Keratinocyte (primary cell): Measurements from ENCODE around the gene DSCAML1.

Source experiments
- EZH2 ChIP-seq: IDR thresholded peaks from one replicate; pipeline ENCODE4 v1.6.1; 2012; ENCODE audit warnings: inconsistent platforms, mild to moderate bottlenecking, low read length, moderate library complexity
- TF ChIP-seq, protein P1 (sequence below), 3 experiments: IDR thresholded peaks in 1 of 3; conservative IDR thresholded peaks in 1 of 3; optimal IDR thresholded peaks in 1 of 3; 2 replicates in 2 of 3; 3 replicates in 1 of 3; pipeline versions ENCODE3 to v1.5.1; 2011; ENCODE audit warnings: low read length in 3 of 3, mild to moderate bottlenecking in 3 of 3, moderate library complexity in 2 of 3, control low read depth in 1 of 3, inconsistent platforms in 1 of 3; ENCODE audit not compliant: insufficient read depth in 2 of 3; ENCODE audit errors: extremely low read depth in 1 of 3

DNA sequence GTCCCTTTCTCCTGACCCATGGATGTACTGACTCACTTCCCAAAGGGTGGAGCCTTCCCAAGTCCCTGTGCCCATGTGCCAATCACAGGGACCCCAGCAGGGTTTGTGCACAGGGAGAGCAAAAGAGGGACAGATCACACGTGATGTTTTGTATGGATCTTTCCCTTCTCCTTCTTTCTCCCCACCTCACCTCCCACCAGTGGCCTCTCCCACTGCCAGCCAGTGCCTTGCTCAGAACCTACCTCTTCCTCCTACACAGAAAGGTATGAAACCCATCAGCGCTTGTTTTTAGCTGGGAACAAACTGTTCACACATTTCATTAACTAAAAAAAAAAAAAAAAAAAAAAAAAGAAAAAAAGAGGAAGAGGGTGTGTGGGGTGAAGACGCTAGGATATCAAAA lies 112.9 kb downstream of the DSCAML1 start:
- TF ChIP-seq EZH2, result no peak
- TF ChIP-seq, protein P1, sequence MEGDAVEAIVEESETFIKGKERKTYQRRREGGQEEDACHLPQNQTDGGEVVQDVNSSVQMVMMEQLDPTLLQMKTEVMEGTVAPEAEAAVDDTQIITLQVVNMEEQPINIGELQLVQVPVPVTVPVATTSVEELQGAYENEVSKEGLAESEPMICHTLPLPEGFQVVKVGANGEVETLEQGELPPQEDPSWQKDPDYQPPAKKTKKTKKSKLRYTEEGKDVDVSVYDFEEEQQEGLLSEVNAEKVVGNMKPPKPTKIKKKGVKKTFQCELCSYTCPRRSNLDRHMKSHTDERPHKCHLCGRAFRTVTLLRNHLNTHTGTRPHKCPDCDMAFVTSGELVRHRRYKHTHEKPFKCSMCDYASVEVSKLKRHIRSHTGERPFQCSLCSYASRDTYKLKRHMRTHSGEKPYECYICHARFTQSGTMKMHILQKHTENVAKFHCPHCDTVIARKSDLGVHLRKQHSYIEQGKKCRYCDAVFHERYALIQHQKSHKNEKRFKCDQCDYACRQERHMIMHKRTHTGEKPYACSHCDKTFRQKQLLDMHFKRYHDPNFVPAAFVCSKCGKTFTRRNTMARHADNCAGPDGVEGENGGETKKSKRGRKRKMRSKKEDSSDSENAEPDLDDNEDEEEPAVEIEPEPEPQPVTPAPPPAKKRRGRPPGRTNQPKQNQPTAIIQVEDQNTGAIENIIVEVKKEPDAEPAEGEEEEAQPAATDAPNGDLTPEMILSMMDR (optimal IDR thresholded peaks at IDR 0.05 in 1 of 3, IDR thresholded peaks at IDR 0.05 in 1 of 3, conservative IDR thresholded peaks at IDR 0.05 in 1 of 3; ENCODE audit: extremely low read depth in 1 of 3, insufficient read depth in 2 of 3, low read length in 3 of 3), result no peak
